ENCODE measurements around the gene KIAA1755. TPM values are rescaled to one million over a fixed set of nuclear protein-coding genes. Genes with fewer than 3 reads are reported as not detected.
A peak's percentile ranks its signal among the peaks of the same experiment; 100 is the strongest.

KIAA1755 gene
- total RNA-seq, result 10 to 100 TPM; 12.9 to 18.6 TPM
- long read RNA-seq, donor 1, full-length matches to known transcripts, result 5 of 12 reads
- long read RNA-seq, donor 1, partial matches to known transcripts, result 3 of 12 reads
- long read RNA-seq, donor 1, other reads (novel, unspliced or antisense), result 4 of 12 reads
- long read RNA-seq, donor 2, partial matches to known transcripts, result 4 of 9 reads
- long read RNA-seq, donor 2, other reads (novel, unspliced or antisense), result 4 of 9 reads

GRCh38 chr20:38260378-38261053 is at the start of gene KIAA1755:
Gene KIAA1755, minus strand, starts transcription at chr20:38260735. Its CDS starts 235 bp downstream, at chr20:38260500.
- DNase-seq (ENCODE audit: low spot score), result peak; percentile 86
- intact Hi-C loops (cut with DNase I), result no loop called here

DNA sequence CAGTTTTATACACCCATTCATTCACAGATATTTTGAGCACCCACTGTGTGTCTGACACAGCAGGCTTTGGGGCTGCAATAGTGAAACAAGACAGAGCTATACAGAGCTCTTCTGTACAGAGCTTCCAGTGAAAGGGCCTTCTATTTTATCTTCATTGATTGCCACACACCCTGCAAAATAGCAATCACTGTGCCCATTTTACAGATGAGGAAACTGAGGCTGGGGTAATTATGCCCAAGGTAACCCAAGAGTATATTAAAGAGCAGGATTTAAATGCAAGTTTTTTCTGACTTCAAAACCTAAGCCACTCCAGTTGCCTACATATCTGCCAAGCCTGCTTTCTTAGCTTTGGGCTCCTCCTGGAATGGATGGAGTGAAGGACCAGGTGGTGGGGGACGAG is 47.9 kb upstream of the KIAA1755 start:
- intact Hi-C loops (cut with DNase I), result loop anchor here in 1 of 2 donors (5.0 kb wide), 1 partner anchor 71 kb away; no protein-coding TSS in a partner anchor
- no peak for DNase-seq (ENCODE audit: low spot score)

DNA sequence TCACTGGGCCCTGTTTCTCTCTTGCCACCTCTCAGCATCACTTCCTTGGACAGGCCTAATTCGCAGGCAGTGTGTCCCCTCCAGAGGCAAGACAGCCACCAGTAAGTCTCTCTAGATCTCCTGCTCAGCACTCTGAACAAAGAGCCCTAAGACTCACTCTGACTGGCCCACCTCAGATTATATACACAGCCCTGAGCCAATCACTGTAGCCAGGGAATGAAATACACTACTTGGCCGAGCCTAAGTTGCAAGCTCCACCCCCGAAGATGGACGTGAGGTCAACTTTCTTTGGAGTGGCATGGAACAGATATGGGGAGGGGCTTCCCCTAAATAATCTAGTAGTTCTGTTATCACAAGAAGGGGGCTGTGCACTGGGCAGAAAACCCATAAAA is 47.5 kb upstream of the KIAA1755 start:
- intact Hi-C loops (cut with DNase I), result loop anchor here in 1 of 2 donors (5.0 kb wide), 1 partner anchor 71 kb away; no protein-coding TSS in a partner anchor
- no peak for DNase-seq (ENCODE audit: low spot score)

- DNase-seq (ENCODE audit: low spot score), result peak; percentile 40
- intact Hi-C loops (cut with DNase I), result loop anchor here in 1 of 2 donors (5.0 kb wide), 1 partner anchor 70 kb away; no protein-coding TSS in a partner anchor
Measured at GRCh38 chr20:38307371-38308046, 47.0 kb upstream of the KIAA1755 start.

DNA sequence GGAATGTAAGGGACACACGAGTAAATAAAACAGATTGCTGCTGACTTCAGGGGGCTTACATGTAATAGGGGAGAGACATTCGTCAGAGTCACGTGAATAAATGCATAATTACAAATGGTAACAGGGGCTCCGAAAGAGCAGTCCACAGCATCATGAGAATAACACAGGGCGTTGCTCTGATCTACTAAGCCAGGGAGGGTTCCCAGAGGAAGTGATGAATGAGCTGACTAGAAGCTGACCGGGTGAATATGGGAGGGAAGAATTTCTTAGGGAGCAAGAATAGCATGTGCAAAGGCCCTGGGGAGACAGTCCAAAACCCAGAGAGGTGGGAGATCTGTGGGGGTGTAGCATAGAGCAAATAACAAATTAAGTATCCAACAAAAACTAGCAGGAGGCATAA is 45.8 kb upstream of the KIAA1755 start:
- DNase-seq (ENCODE audit: low spot score), result no peak
- intact Hi-C loops (cut with DNase I), result loop anchor here in 1 of 2 donors (5.0 kb wide), 1 partner anchor 69 kb away; no protein-coding TSS in a partner anchor

- DNase-seq (ENCODE audit: low spot score), result no peak
- intact Hi-C loops (cut with DNase I), result loop anchor here in 1 of 2 donors (5.0 kb wide), 1 partner anchor 68 kb away; no protein-coding TSS in a partner anchor
Measured at GRCh38 chr20:38305541-38305940, 45.0 kb upstream of the KIAA1755 start.

GRCh38 chr20:38304845-38305447 is 44.4 kb upstream of the KIAA1755 start:
- intact Hi-C loops (cut with DNase I), result loop anchor here in 1 of 2 donors (5.0 kb wide), 1 partner anchor 68 kb away; no protein-coding TSS in a partner anchor

DNA sequence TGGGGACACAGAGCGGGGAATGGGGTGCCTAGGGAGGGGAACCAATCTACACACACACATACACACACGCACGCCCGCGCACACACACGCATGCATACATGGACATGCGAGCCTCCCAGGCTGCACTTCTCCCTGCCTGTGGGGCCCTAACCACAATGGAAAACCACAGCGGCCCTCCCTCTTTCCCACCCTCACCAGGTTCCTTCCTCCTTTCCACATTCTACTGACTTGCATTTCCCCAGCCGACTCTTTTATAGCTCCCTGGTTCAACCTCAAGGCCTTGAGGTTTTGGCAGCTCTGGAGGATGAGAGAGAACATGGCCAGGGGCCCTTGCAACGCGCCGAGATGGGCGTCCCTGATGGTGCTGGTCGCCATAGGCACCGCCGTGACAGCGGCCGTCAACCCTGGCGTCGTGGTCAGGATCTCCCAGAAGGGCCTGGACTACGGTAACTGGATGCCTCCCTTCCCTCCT is 43.4 kb upstream of the KIAA1755 start, which contains the start of gene BPI:
Gene BPI, plus strand, starts transcription at position 249 of the 472 bp plus-strand sequence. Its CDS starts 68 bp downstream, at position 317.
- intact Hi-C loops (cut with DNase I), result no loop called here
- DNase-seq (ENCODE audit: low spot score), result peak; percentile 87

More at GRCh38 chr20:38304845-38305447, 44.4 kb upstream of the KIAA1755 start:
- DNase-seq (ENCODE audit: low spot score), result no peak

DNA sequence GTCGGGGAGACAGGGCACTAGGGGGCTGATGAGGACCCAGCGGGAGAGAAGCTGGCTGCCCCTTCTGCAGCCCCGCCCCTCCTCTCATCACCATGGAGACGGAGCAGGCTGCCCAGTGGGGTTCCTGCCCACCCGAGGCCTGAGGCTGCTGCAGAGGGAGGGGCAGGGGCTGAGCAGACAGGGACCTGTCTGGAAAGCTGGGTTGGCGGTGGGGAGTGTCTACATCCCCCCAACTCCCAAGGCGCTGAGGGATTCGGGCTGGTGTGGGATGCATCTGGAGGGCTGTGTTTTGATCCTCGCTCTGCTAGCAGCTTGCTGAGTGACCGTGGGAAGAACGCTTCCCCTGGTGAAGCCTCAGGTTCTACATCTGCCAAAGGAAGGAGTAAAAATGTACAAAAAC is 42.3 kb upstream of the KIAA1755 start:
- no peak for DNase-seq (ENCODE audit: low spot score)
- intact Hi-C loops (cut with DNase I), result no loop called here

- intact Hi-C loops (cut with DNase I), result no loop called here
- peak; percentile 5 for DNase-seq (ENCODE audit: low spot score)
Measured at GRCh38 chr20:38301309-38301708, 40.8 kb upstream of the KIAA1755 start.

DNA sequence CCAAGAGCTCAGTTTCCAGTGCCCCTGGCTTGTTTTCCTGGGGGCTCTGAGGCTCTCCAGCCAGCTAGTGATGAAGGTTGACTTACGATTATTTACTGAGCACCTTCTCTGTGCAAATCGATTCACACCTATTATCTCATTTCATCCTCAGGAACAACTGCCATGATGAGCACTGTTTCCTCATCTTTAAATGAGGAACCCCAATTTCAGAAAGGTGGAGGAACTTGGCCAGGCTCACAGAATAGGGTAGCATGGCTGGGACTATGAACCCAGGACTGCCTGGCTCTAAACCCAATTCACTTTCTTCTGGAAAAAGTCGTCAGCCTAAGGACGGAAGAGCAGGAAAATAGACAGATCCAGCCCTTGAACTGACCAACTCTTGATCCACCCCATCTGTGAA is 39.9 kb upstream of the KIAA1755 start:
- DNase-seq (ENCODE audit: low spot score), result no peak
- intact Hi-C loops (cut with DNase I), result no loop called here

DNA sequence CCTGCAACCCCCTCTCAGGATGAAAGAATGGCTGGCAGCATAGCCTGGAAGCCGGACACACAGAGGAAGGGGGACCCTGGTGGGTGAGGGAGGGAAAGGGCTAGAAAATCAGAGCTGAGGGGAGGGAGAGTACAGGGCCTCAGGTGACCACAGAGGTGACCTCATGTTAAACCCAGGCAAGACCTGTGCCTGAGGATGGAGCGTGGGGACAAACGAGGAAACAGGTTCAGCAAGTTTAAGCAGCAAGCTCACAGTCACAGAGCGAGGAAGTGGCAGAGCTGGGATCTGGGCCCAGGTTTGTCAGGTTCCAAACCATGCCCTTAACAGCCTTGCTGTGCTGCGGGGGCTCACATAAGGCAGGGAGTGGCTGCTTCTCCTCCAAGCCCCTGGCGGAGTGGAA is 39.4 kb upstream of the KIAA1755 start:
- DNase-seq (ENCODE audit: low spot score), result no peak

GRCh38 chr20:38298768-38299288 is 38.3 kb upstream of the KIAA1755 start:
- DNase-seq (ENCODE audit: low spot score), result peak; percentile 96
- intact Hi-C loops (cut with DNase I), result loop anchor here in 1 of 2 donors (10.0 kb wide), 1 partner anchor 244 kb away; no protein-coding TSS in a partner anchor

More for the DNA sequence above, 39.4 kb upstream of the KIAA1755 start:
- intact Hi-C loops (cut with DNase I), result loop anchor here in 1 of 2 donors (10.0 kb wide), 1 partner anchor 245 kb away; no protein-coding TSS in a partner anchor

DNA sequence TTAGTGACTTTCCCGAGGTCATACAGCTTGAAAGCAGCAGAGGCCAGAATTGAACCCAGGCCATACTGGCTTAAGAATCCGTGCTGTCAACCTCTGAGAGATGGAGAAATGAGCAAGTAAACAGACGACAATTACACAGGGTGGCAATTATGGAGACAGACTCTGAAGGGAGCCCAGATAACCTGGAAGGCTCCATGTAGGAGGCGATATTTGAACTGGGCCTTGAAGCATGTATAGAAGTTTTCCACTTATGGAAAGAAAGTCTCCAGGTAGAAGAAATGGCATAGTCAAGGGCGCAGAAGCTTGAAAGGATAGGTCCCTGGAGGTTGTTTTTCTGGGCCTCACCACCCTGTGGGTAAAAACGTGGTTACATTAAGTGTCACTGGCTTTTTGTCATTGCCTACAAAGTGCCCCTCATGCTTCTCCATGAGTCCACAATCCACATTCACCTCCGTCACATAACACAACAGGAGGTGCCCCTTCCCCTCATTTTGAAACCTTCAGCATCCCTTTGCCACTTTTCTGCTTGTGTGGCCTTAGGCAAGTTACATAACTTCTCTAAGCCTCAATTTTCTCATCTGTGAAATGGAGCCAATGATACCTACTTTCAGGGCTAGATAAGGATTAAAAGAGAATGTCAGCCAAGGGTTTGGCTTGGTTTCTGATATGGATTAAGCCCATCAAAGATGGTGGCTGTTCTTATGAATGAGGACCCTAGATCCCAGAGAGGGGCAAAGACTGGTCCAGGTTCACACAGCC is 37.6 kb upstream of the KIAA1755 start:
- no peak for DNase-seq (ENCODE audit: low spot score)
- intact Hi-C loops (cut with DNase I), result loop anchor here in 1 of 2 donors (10.0 kb wide), 1 partner anchor 243 kb away; no protein-coding TSS in a partner anchor

DNA sequence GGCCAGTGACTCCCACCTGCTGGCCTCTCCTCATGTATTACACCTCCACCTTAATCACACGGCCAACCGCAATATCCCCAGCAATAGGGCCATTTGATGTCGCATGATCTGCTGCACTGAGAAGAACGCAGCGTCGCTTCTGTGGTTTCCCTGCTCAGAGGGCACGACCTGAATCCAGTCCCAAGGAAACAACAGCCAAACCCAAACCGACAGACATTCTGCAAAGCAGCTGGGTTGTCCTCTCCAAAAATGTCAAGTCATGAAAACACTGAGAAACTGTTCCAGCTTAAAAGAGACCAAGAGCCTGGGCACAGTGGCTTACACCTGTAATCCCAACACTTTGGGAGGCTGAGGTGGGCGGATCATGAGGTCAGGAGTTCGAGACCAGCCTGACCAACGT is 35.9 kb upstream of the KIAA1755 start:
- DNase-seq (ENCODE audit: low spot score), result no peak
- intact Hi-C loops (cut with DNase I), result loop anchor here in 1 of 2 donors (10.0 kb wide), 1 partner anchor 242 kb away; no protein-coding TSS in a partner anchor

- DNase-seq (ENCODE audit: low spot score), result no peak
Measured at GRCh38 chr20:38295811-38296210, 35.3 kb upstream of the KIAA1755 start.

GRCh38 chr20:38294076-38294591 is 33.6 kb upstream of the KIAA1755 start:
- intact Hi-C loops (cut with DNase I), result loop anchor here in 1 of 2 donors (5.0 to 10.0 kb wide), 2 partner anchors 47 to 239 kb away; no protein-coding TSS in a partner anchor
- no peak for DNase-seq (ENCODE audit: low spot score)

More at GRCh38 chr20:38295811-38296210, 35.3 kb upstream of the KIAA1755 start:
- intact Hi-C loops (cut with DNase I), result loop anchor here in 1 of 2 donors (10.0 kb wide), 1 partner anchor 241 kb away; no protein-coding TSS in a partner anchor
